H9 (cell line): ENCODE data around the gene NMRAL1. TPM values are rescaled to one million over a fixed set of nuclear protein-coding genes. Genes with fewer than 3 reads are reported as not detected.

Experiments used
- DNase-seq: peaks from one replicate; pipeline ENCODE4 v3.0.0-alpha.2; 2017
- H2AFZ ChIP-seq: one replicate; pipeline ENCODE4 v1.6.1; 2013; ENCODE audit warnings: mild to moderate bottlenecking, low read length, control low read depth, moderate library complexity
- H2AK5ac ChIP-seq: 2 replicates; pipeline ENCODE4 v1.6.1; 2013; ENCODE audit warnings: low read length, control low read depth, mixed read lengths; ENCODE audit not compliant: insufficient read length
- H2BK120ac ChIP-seq: one replicate; pipeline ENCODE4 v1.6.1; 2013; ENCODE audit warnings: low read depth, mild to moderate bottlenecking, low read length, control low read depth, inconsistent platforms; ENCODE audit not compliant: poor library complexity, severe bottlenecking
- H2BK12ac ChIP-seq: 2 replicates; pipeline ENCODE4 v1.6.1; 2013; ENCODE audit warnings: low read length, control low read depth, mixed read lengths, low read depth; ENCODE audit not compliant: insufficient read length
- H2BK15ac ChIP-seq: 2 replicates; pipeline ENCODE4 v1.6.1; 2013; ENCODE audit warnings: low read depth, low read length, control low read depth
- H2BK20ac ChIP-seq: one replicate; pipeline ENCODE4 v1.6.1; 2013; ENCODE audit warnings: low read depth, mild to moderate bottlenecking, low read length, control low read depth, inconsistent platforms; ENCODE audit not compliant: poor library complexity, severe bottlenecking
- H2BK5ac ChIP-seq: 2 replicates; pipeline ENCODE4 v1.6.1; 2013; ENCODE audit warnings: low read length, control low read depth, mixed read lengths; ENCODE audit not compliant: insufficient read length
- H3K14ac ChIP-seq: 2 replicates; pipeline ENCODE4 v1.6.1; 2013; ENCODE audit warnings: low read length, control low read depth; ENCODE audit not compliant: insufficient read depth
- H3K18ac ChIP-seq: 2 replicates; pipeline ENCODE4 v1.6.1; 2013; ENCODE audit warnings: low read depth, mild to moderate bottlenecking, mixed read lengths, low read length, control low read depth; ENCODE audit not compliant: insufficient read length
- H3K23ac ChIP-seq: 2 replicates; pipeline ENCODE4 v1.6.1; 2013; ENCODE audit warnings: low read length, control low read depth, mixed read lengths, low read depth; ENCODE audit not compliant: insufficient read length
- H3K23me2 ChIP-seq: 2 replicates; pipeline ENCODE4 v1.6.1; 2013; ENCODE audit warnings: low read depth, mild to moderate bottlenecking, mixed read lengths, low read length, control low read depth; ENCODE audit not compliant: insufficient read length, poor library complexity, severe bottlenecking
- H3K27ac ChIP-seq: 2 replicates; pipeline ENCODE4 v1.5.1; 2013; ENCODE audit warnings: low read length, control low read depth, mixed read lengths, low read depth; ENCODE audit not compliant: insufficient read length
- H3K27me3 ChIP-seq: 2 replicates; pipeline ENCODE4 v1.6.1; 2013; ENCODE audit warnings: low read length, control low read depth, inconsistent platforms; ENCODE audit not compliant: insufficient read depth
- H3K4ac ChIP-seq: 2 replicates; pipeline ENCODE4 v1.6.1; 2013; ENCODE audit warnings: low read depth, mild to moderate bottlenecking, control low read depth, inconsistent platforms, low read length, moderate library complexity
- H3K4me1 ChIP-seq: 2 replicates; pipeline ENCODE4 v1.6.1; 2013; ENCODE audit warnings: low read length, control low read depth, inconsistent platforms; ENCODE audit not compliant: insufficient read depth
- H3K4me2 ChIP-seq: 2 replicates; pipeline ENCODE4 v1.6.1; 2013; ENCODE audit warnings: low read length, control low read depth, mixed read lengths; ENCODE audit not compliant: insufficient read length, insufficient read depth
- H3K56ac ChIP-seq: 2 replicates; pipeline ENCODE4 v1.6.1; 2013; ENCODE audit warnings: low read depth, mild to moderate bottlenecking, mixed read lengths, low read length, control low read depth; ENCODE audit not compliant: insufficient read length
- H3K79me1 ChIP-seq: 2 replicates; pipeline ENCODE4 v1.6.1; 2013; ENCODE audit warnings: low read depth, mild to moderate bottlenecking, moderate library complexity, low read length, control low read depth, inconsistent platforms; ENCODE audit not compliant: insufficient read depth, poor library complexity, severe bottlenecking
- H3K79me2 ChIP-seq: 2 replicates; pipeline ENCODE4 v1.6.1; 2013; ENCODE audit warnings: low read length, control low read depth, inconsistent platforms; ENCODE audit not compliant: insufficient read depth
- H3K9ac ChIP-seq: 2 replicates; pipeline ENCODE4 v1.6.1; 2013; ENCODE audit warnings: low read length, control low read depth, mixed read lengths; ENCODE audit not compliant: insufficient read length; ENCODE audit errors: extremely low read depth
- H3K9me3 ChIP-seq: one replicate; pipeline ENCODE4 v1.6.1; 2013; ENCODE audit warnings: low read depth, low read length, inconsistent platforms; ENCODE audit not compliant: control insufficient read depth
- H3T11ph ChIP-seq: one replicate; pipeline ENCODE4 v1.6.1; 2013; ENCODE audit warnings: mild to moderate bottlenecking, low read length, control low read depth, inconsistent platforms
- H4K20me1 ChIP-seq: one replicate; pipeline ENCODE4 v1.6.1; 2013; ENCODE audit not compliant: control insufficient read depth, insufficient read length, insufficient read depth
- H4K5ac ChIP-seq: 2 replicates; pipeline ENCODE4 v1.6.1; 2013; ENCODE audit warnings: low read depth, mild to moderate bottlenecking, mixed read lengths, low read length, control low read depth; ENCODE audit not compliant: insufficient read length
- H4K8ac ChIP-seq: replicated peaks from 2 replicates; pipeline ENCODE4 v1.6.1; 2013; ENCODE audit warnings: low read length, control low read depth, mixed read lengths, low read depth; ENCODE audit not compliant: insufficient read length
- H4K91ac ChIP-seq: 2 replicates; pipeline ENCODE4 v1.6.1; 2013; ENCODE audit warnings: low read depth, mild to moderate bottlenecking, moderate library complexity, mixed read lengths, low read length, control low read depth; ENCODE audit not compliant: insufficient read length
- H3K27ac Mint-ChIP-seq, 3 experiments: 2 replicates in 2 of 3; 3 replicates in 1 of 3; pipeline ENCODE4 v1.8.0; 2020 to 2021; ENCODE audit warnings: mixed read lengths in 3 of 3, mild to moderate bottlenecking in 1 of 3, moderate library complexity in 1 of 3
- H3K27me3 Mint-ChIP-seq: 2 replicates; pipeline ENCODE4 v1.8.0; 2021; ENCODE audit warnings: low read depth, mild to moderate bottlenecking, moderate library complexity, mixed read lengths
- H3K36me3 Mint-ChIP-seq, 3 experiments: 2 replicates in 2 of 3; 3 replicates in 1 of 3; pipeline ENCODE4 v1.8.0; 2020 to 2021; ENCODE audit warnings: low read depth in 3 of 3, mixed read lengths in 3 of 3; ENCODE audit not compliant: insufficient read depth in 1 of 3
- H3K4me1 Mint-ChIP-seq, 2 experiments: 2 replicates each; pipeline ENCODE4 v1.8.0; 2020; ENCODE audit warnings: mixed read lengths in 2 of 2
- H3K4me3 Mint-ChIP-seq, 2 experiments: 2 replicates in 1 of 2; 3 replicates in 1 of 2; pipeline ENCODE4 v1.8.0; 2020 to 2021; ENCODE audit warnings: mild to moderate bottlenecking in 2 of 2, mixed read lengths in 2 of 2, moderate library complexity in 1 of 2
- H3K9me3 Mint-ChIP-seq, 2 experiments: 2 replicates in 1 of 2; 3 replicates in 1 of 2; pipeline ENCODE4 v1.8.0; 2020; ENCODE audit warnings: mild to moderate bottlenecking in 2 of 2, mixed read lengths in 2 of 2, moderate library complexity in 1 of 2
- CTCF ChIP-seq: fragments of 200-600 bp; sonication (generic); conservative IDR thresholded peaks from 3 replicates; pipeline ENCODE4 v1.8.0; 2021; ENCODE audit warnings: antibody characterized with exemption, mild to moderate bottlenecking
- WGBS: extraction: QIAGEN DNeasy Blood & Tissue Kit; methylation state at CpG from one replicate; pipeline ENCODE4 v1.1.7; 2013; ENCODE audit warnings: missing lambda C conversion rate, low lambda C conversion rate, mixed read lengths; ENCODE audit not compliant: insufficient read length; ENCODE audit errors: extremely low coverage; 5-methylcytosine and 5-hydroxymethylcytosine counted together
- total RNA-seq: library from RNA; stranded (reverse); gene quantifications from 2 replicates; pipeline ENCODE4 v1.2.1, GENCODE V29; 2021

Gene NMRAL1
- total RNA-seq, 1 experiment from 2014 or later: 78.9 TPM

GRCh38 chr16:4450931-4451519, 23.4 kb downstream of the NMRAL1 start:
- Histone ChIP-seq H3K9ac (no peak overlapping the region), H3K4ac (no peak overlapping the region), H3K4me1 (no peaks in the 10 kb centered on the region), H4K91ac (no peak overlapping the region), H3K9me3 (no peaks in the 10 kb centered on the region), H3K79me2 (no peaks in the 10 kb centered on the region), H2AK5ac (no peak overlapping the region), H3K27me3 (no peaks in the 10 kb centered on the region), H2BK12ac (no peak overlapping the region), H2BK5ac (no peak overlapping the region), H3K79me1 (no peaks in the 10 kb centered on the region), H3K56ac (no peak overlapping the region), H3K23me2 (no peaks in the 10 kb centered on the region), H3K14ac (no peak overlapping the region; the same call in 1 of the 2 replicates), H4K8ac (no peak overlapping the region), H4K5ac (no peak overlapping the region), H2BK20ac (no peak overlapping the region), H3K4me2 (no peak overlapping the region), H3K23ac (no peak overlapping the region), H2AFZ (no peak overlapping the region), H3T11ph (no peak overlapping the region), H4K20me1 (no peaks in the 10 kb centered on the region), H3K18ac (no peak overlapping the region), H2BK15ac (no peak overlapping the region), H3K27ac (no peak overlapping the region), H2BK120ac (no peak overlapping the region)
- WGBS: no CpG with 5 or more reads among the region's 14 CpGs
- no peak for DNase-seq
- Mint-ChIP-seq H3K9me3 (no peaks in the 10 kb centered on the region), H3K4me1 (peaks cover 0 to 4% of the 10 kb centered on the region in 2 experiments; a peak in 1 of 4 replicates), H3K36me3 (peaks cover 37 to 81% (median 64%) of the 10 kb centered on the region in 3 experiments), H3K4me3 (no peak overlapping the region), H3K27me3 (no peaks in the 10 kb centered on the region), H3K27ac (peak overlapping the region; percentile 68 to 86 (median 72); a peak in 5 of 7 replicates)
- TF ChIP-seq CTCF: no peak
